Endometrium (tissue), 2 donors: ENCODE results near the gene IRAK3.
"Not testable (repeated sequence)": the region's sequence is repeated elsewhere in the genome, so short reads cannot be mapped to it uniquely, and the experiment has no call there.

Source experiments
- FAIRE-seq: peaks from 2 replicates; lab custom pipeline; 2012; peaks lifted over from hg19 to GRCh38; lab: Jason Lieb, UNC
- donor health status: control.
- donor health status: control.

Gene IRAK3

DNA sequence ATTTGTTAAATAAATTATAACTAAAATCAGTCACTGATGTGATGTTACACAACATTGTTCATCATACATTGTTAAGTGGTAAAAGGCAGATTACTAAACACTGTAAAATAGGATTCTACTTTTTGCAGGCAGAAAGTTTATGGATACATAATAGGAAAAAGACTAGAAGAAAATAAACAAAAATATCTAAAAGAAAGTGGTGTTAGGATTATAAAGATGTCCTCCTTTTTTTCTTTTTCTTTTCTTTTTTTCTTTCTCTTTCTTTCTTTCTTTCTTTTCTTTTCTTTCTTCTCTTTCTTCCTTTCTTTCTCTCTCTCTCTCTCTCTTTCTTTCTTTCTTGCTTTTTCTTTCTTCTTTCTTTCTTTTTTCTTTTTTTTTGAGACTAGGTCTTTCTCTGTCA, 73.7 kb downstream of the IRAK3 start:
- FAIRE-seq = no peak

DNA sequence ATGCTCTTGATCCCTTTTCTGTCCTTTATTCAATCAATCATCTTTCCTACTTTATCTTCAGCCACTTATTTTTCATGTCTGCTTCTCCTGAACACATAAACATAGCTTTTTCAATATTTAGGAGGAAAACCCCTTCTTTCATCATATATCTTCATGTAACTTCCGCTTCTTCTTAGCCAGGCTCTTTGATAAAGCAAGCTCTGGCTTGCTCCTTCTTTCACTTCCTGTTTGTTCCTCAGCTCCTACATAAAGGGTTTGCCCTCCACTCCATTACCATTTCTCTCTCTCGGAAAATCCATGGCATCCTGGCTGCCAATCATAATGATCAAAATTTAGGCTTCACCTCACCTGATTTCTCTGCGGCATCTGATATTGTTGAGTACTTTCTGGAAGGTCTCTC, 79.5 kb downstream of the IRAK3 start:
- FAIRE-seq = no peak

DNA sequence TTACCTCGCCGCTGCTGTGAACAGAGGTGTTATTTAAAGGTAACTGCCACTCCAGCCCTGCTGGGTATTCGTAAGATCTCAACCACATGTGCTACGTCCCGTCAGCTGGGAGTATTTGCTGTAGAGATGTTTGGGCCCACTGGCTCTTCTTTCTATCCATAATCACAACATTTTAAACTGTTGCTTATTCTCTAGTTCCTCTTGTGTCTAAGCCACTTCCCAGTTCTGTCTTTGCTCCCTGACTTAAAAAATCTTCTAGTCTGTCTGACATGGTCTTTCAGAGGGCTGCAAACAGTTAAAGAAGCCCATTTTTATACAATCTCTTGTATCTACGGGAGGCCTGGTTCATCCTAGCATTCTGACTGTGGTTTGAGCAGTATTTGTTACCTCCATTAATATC, 80.1 kb downstream of the IRAK3 start:
- FAIRE-seq = no peak

DNA sequence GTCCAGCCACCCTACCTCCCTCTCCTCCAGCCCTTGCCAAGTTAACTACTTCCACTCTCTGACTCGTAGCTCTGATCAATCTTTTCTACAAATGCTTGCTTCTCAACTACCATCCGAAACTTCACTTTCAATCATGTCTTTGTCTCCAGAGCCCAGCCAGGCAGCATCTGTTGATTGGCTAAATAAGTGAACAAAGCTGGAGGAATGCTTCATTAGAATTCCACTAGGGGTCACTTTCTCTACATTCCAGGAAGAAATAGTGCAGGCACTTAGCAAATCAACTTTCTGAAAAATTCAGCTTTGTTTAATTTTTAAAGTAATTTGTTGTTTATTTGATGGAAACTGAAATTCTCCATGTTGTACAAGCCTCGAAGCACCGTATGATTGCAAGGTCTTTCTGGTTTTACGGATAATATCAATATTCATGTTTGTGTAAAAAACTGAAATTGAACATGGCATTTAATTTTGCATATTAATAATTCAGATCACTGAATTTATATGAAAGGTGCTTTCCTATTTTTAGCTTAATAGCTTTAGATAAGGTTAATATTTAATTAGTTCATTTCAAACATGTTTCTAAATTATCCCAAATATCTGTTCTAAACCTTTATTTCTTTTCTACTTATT, 80.9 kb downstream of the IRAK3 start:
- FAIRE-seq = peak; percentile 70

DNA sequence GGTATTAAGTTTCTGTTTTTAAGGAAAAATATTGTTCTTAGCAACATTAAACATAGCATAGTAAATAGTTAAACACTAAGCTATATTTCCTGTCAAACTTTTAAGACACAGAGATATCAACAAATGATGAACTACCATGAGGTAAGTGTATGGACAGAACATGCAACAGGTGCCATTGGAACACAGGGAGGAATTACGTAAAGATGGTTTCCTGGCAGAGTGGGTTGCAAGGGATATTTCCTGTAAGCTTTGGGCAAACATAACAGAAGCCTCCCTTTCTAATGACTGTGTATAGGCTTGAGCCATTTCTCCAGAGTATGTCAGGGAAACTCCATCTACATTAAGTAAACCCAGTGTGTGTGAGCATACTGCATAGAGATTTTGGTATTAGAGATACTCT, 81.6 kb downstream of the IRAK3 start:
- FAIRE-seq = no peak

DNA sequence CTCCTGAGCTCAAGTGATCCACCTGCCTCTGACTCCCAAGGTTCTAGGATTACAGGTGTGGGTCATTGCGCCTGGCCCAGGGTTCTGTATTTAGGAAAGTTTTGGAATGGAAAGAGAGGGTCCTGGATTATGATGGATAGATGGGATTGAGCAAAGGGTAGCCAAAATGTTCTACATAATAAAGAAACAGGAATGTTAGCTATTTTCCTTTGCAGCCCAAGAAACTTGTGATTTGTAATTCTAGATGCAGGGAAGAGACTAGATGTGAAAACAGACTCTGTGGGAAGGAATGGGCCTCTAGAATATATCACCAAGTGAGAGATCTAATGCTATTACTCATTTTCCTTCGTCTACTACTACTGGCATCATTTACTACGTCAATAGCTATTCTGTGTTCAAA, 83.6 kb downstream of the IRAK3 start:
- no peak for FAIRE-seq

DNA sequence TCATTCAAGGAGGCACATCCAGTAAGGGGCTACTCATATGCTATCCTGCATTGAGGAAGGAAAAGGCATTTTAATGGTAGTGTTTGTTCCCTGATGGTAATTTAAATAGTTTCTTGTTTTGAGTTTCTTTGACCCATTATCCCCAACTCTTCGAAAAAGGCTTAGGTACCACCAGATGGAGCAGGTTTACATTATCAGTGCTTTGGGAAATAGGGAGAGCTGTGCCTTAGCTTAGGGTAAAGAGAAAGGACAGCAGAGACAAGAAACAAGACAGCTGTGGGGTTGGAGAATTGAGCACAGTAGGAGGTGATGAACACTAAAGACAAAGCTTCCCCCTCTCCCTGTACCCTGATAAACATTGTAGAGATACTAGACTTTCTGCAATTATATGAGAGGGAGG, 84.1 kb downstream of the IRAK3 start:
- FAIRE-seq = no peak

DNA sequence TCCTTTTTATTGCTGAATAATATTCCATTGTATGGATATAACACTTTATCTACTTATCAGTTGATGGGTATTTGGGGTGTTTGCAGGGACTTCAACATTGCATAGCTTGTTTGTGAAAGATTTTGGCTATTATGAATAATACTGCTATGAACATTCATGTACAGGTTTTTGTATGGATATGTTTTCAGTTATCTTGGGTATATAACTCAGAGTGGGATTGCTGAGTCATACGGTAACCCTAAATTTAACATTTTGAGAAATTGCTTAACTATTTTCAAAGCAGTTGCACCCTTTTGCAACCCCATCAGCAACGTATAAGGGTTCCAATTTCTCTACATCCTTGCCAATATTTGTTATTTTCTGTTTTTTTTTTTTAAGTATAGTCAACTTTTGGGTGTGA, 86.0 kb downstream of the IRAK3 start:
- no peak for FAIRE-seq

DNA sequence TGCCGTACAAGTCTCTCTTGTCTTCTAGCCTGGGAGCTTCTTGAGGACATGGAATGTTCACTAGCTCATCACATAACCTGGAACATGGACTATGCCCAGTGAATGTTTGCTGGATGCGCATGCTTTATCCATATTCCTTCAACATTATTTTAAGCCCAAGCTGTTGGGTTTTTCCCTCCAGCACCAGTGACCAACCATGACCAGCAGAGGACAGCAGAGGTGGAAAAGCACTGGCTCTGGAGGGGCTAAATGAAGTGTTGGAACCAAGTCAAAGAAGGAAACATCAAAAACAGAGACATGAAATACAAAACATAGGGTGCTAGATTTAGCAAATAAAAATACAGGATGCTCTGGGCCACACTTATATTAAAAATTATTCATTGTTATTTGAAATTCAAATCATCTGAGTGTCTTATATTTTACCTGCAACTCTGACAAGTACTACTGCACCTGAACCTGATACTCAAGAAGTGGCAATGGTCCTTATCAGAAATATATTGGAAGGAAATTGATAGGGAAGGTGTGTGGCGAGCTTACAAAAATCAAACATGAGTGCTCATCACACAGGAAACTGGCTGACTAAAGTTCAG, 90.2 kb downstream of the IRAK3 start:
- no peak for FAIRE-seq

DNA sequence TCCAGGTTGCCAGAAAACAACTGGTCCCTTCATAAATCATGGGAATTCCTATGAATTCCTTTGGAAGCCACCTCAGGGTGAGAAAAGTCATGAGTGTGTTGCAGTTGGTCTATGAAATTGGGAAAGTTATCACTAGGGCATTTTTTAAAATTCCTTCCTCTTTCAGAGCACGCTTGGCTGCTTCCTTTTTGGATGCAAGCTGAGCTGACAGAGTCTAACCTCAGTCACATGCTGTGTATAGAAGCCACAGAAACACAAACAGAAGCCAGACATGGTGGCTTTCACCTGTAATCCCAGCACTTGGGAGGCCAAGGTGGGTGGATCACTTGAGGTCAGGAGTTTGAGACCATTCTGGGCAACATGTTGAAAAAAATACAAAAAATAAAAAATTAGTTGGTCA, 91.5 kb downstream of the IRAK3 start:
- FAIRE-seq = no peak

DNA sequence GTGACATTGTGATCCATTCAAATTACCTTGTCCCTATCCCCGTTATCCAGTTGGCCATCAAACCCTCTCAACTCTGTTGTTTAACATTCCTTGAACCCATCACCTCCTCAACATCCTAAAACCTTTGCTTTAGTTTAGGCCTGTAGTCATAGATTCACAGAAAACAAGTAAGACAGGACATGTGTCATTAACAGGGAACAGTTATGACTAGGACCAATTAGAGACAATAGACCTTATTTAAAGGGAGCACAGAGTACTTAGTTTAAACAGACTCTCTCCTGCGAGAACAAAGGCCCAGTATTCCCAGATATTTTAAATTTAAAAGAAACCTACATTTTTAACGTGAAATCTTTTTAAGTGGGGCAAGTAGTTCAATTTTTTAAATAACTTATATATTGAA, 93.2 kb downstream of the IRAK3 start:
- FAIRE-seq = no peak

DNA sequence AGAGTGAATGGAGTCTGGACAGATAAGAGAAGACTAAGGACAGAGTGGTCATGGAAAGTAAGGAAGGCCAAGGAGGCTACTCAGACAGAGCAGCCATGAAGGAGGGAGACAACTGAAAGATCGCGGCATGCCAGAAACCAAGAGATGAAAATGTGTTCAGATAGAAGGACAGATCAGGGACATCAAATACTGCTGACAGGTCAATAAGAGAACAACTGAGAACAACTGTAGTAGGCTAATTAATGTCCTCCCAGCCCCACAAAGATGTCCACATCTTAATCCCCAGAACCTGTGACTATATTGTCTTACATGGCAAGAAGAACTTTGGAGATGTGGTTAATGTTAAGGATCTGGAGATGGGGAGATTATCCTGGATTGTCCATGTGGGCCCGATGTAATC, 98.3 kb downstream of the IRAK3 start:
- FAIRE-seq = no peak

DNA sequence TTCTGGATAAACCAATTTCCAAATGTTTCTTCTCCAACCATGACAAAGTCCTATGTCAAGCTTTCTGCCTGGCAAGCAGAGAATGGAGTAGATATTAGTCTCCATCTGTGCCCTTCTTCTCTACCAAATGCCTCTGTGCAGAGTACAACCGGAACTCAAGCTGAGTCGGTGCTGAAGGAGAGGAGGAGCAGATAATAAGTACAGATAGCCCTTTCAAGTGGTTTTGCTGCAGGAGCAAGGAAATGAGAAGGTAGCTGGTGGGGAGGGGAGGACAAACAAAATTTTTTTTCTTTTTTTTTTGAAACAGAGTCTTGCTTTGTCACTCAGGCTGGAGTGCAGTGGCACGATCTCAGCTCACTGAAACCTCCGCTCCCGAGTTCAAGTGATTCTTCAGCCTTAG, 99.1 kb downstream of the IRAK3 start:
- no peak for FAIRE-seq

DNA sequence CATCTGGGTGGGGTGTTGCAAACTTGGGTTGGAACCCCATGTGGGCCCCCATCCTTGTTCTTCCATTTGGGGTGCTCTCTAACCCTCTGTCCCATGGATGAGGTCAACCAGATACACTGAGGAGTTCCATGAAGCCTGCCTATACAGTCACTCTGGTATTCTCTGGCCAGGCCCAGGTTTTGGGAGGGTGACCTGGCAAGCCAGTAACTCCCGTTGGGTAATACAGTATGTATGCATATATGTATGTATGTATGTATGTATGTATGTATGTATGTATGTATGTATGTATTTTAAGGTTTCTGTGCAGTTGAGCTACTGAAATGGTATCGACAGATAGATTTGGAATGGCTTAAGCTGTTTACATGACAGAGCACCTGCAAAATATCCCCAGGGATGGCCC, 100.5 kb downstream of the IRAK3 start:
- FAIRE-seq = no peak

DNA sequence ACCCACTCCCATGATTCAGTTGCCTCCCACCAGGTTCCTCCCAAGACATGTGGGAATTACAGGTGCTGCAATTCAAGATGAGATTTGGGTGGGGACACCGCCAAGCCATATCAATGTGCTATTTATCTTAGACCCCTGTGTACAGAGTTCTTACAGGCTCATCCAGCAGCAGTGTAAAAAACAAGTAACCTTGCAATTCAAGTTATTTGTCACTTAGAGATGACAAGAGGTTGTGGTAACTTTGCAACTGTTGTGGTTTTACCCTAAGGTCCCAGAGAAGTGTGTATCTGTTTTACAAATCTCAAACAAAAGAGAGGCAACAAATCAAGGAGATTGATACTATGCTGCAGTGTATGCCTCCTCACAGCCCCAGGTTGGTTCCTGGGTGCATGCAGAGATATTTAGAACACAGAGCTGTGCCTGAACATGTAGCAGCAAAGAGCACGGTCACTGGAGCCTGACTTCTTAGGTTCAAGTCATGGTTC, 101.7 kb downstream of the IRAK3 start:
- FAIRE-seq = no peak

DNA sequence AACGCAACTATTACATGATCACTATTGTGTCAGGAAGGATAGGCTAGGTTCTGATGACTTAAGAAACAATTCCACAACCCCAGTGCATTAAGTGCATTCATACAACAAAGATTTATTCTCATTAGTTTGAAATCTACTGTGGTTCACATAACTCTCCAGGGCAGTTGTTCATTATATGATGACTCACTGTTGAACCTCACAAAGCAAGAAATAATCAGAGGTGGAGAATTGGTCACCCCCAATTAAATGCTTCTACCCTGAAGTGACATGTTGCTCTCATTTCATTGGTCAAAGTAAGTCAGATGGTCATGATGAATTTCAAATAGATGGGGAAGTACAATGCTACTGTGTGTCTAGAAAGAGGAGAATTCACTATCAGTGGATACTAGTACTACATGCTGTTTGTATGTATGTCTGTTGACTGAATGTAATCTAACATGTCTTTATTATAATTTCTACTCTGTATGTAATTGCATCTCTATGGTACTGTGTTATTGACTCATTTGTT, 107.2 kb downstream of the IRAK3 start:
- no peak for FAIRE-seq

DNA sequence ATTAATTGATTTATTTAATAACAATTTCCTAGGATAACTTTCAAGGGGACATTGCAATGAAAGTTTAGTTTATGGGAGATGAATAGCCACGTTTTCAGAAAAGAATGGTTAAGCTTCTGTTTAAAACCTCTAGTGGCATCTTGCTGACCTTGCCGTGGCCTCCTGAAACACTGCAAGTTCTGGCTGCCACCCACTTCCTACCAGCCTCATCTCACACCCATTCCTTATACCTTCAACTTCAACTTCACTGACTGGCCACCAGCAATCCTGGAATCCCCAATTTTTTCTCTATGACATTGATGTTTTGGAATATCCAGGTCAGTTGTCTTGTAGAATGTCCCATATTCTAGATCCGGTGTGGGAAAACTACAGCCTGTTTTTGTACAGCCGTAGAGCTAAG, 108.1 kb downstream of the IRAK3 start:
- no peak for FAIRE-seq

DNA sequence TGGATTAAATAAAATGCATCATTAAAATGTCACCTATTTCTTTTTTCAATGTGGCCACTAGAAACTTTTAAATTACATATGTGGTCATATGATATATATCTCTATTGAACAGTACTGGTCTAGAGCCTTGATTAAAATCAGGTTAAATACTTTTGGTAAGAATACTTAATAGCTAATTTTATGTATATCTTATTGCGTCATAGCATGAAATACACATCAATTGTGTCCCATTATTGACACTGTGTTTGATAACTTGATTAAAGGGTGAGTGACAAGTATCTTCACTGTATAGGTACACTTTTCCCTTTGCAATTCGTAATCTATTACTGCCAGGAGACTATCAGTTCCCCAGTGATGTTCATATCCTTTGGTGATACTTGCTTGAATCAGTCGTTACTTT, 108.9 kb downstream of the IRAK3 start:
- FAIRE-seq = no peak

DNA sequence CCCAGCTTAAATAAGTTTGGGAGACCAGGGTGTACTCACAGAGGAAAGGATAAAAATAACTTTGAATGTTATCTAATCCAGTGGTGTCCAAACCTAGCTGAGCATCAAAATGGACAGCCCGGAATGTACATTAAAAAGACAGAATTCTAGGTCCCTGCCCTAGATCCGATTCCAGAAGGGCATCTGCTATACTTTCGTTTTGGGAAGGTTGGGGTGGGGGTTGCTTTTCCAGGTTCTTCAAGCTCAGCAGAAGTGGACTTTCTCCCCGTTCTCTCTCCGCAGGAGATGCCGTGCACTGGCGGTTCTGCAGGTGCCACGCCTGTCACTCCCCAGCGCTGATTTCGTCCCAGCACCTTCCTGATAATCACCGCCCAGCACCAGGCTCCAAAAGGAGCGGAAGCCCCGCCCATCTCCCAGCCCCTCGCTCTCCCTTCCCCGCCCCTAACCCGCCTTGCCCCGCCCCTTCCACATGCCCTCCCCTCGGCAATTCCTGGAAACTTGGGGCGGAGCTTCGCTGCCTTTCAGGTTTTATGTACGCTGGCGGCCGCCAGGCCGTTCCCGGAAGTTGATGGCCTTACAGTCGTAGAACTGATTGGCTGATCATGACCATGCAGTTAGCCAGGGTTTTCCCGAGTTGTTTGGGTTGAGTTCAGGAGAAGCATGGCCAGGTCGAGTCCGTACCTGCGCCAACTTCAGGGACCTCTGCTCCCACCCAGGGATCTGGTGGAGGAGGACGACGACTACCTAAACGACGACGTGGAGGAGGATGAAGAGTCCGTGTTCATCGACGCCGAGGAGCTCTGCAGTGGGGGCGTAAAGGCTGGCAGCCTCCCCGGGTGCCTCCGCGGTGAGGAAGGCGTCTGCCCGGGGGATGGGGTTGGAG, 113.2 kb downstream of the IRAK3 start, which contains the start of gene HELB:
HELB (plus strand) TSS at position 550 of the 883 bp plus-strand sequence; CDS start at position 661, 111 bp downstream.
- FAIRE-seq = peak; percentile 15

DNA sequence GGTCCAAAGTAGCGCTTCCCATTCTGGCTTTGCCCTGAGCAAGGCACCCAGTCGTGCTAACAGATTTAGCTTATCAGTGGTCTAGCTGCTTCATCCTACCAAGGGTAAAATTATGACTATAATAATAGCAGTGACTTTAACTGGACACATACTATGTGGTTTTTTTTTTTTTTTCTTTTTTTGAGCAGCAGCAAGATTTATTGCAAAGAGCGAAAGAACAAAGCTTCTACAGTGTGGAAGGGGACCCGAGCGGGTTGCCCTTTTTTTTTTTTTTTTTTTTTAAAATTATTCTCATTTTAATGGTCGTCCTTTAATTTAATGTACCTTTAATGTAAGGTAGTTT, 113.8 kb downstream of the IRAK3 start:
- FAIRE-seq = no peak

DNA sequence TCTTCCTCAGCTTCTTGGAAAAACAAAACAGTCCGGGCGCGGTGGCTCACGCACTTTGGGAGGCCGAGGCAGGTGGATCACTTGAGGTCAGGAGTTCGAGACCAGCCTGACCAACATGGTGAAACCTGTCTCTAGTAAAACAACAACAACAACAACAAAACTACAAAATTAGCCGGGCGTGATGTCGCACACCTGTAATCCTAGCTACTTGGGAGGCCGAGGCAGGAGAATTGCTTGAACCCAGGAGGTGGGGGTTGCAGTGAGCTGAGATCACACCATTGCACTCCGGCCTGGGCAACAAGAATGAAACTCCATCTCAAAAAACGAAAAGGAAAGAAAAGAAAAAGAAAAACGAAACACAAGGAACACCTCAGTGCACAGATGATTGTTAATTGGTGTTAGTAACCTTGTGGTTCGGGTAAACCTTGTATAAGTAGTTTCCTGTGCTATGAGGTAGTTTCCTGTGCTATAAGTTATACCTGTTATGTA, 114.3 kb downstream of the IRAK3 start:
- not testable (repeated sequence) for FAIRE-seq
